H9 (cell line): Measurements from ENCODE around the gene PDLIM3. TPM values are rescaled to one million over a fixed set of nuclear protein-coding genes. Genes with fewer than 3 reads are reported as not detected.

Experiments used
- DNase-seq: peaks from one replicate; pipeline ENCODE4 v3.0.0-alpha.2; 2017
- H2AFZ ChIP-seq: one replicate; pipeline ENCODE4 v1.6.1; 2013; ENCODE audit warnings: mild to moderate bottlenecking, low read length, control low read depth, moderate library complexity
- H2AK5ac ChIP-seq: 2 replicates; pipeline ENCODE4 v1.6.1; 2013; ENCODE audit warnings: low read length, control low read depth, mixed read lengths; ENCODE audit not compliant: insufficient read length
- H2BK120ac ChIP-seq: one replicate; pipeline ENCODE4 v1.6.1; 2013; ENCODE audit warnings: low read depth, mild to moderate bottlenecking, low read length, control low read depth, inconsistent platforms; ENCODE audit not compliant: poor library complexity, severe bottlenecking
- H2BK12ac ChIP-seq: 2 replicates; pipeline ENCODE4 v1.6.1; 2013; ENCODE audit warnings: low read length, control low read depth, mixed read lengths, low read depth; ENCODE audit not compliant: insufficient read length
- H2BK15ac ChIP-seq: 2 replicates; pipeline ENCODE4 v1.6.1; 2013; ENCODE audit warnings: low read depth, low read length, control low read depth
- H2BK20ac ChIP-seq: one replicate; pipeline ENCODE4 v1.6.1; 2013; ENCODE audit warnings: low read depth, mild to moderate bottlenecking, low read length, control low read depth, inconsistent platforms; ENCODE audit not compliant: poor library complexity, severe bottlenecking
- H2BK5ac ChIP-seq: 2 replicates; pipeline ENCODE4 v1.6.1; 2013; ENCODE audit warnings: low read length, control low read depth, mixed read lengths; ENCODE audit not compliant: insufficient read length
- H3K14ac ChIP-seq: 2 replicates; pipeline ENCODE4 v1.6.1; 2013; ENCODE audit warnings: low read length, control low read depth; ENCODE audit not compliant: insufficient read depth
- H3K18ac ChIP-seq: 2 replicates; pipeline ENCODE4 v1.6.1; 2013; ENCODE audit warnings: low read depth, mild to moderate bottlenecking, mixed read lengths, low read length, control low read depth; ENCODE audit not compliant: insufficient read length
- H3K23ac ChIP-seq: 2 replicates; pipeline ENCODE4 v1.6.1; 2013; ENCODE audit warnings: low read length, control low read depth, mixed read lengths, low read depth; ENCODE audit not compliant: insufficient read length
- H3K23me2 ChIP-seq: 2 replicates; pipeline ENCODE4 v1.6.1; 2013; ENCODE audit warnings: low read depth, mild to moderate bottlenecking, mixed read lengths, low read length, control low read depth; ENCODE audit not compliant: insufficient read length, poor library complexity, severe bottlenecking
- H3K27ac ChIP-seq: 2 replicates; pipeline ENCODE4 v1.5.1; 2013; ENCODE audit warnings: low read length, control low read depth, mixed read lengths, low read depth; ENCODE audit not compliant: insufficient read length
- H3K27me3 ChIP-seq: 2 replicates; pipeline ENCODE4 v1.6.1; 2013; ENCODE audit warnings: low read length, control low read depth, inconsistent platforms; ENCODE audit not compliant: insufficient read depth
- H3K4ac ChIP-seq: 2 replicates; pipeline ENCODE4 v1.6.1; 2013; ENCODE audit warnings: low read depth, mild to moderate bottlenecking, control low read depth, inconsistent platforms, low read length, moderate library complexity
- H3K4me1 ChIP-seq: 2 replicates; pipeline ENCODE4 v1.6.1; 2013; ENCODE audit warnings: low read length, control low read depth, inconsistent platforms; ENCODE audit not compliant: insufficient read depth
- H3K4me2 ChIP-seq: 2 replicates; pipeline ENCODE4 v1.6.1; 2013; ENCODE audit warnings: low read length, control low read depth, mixed read lengths; ENCODE audit not compliant: insufficient read length, insufficient read depth
- H3K56ac ChIP-seq: 2 replicates; pipeline ENCODE4 v1.6.1; 2013; ENCODE audit warnings: low read depth, mild to moderate bottlenecking, mixed read lengths, low read length, control low read depth; ENCODE audit not compliant: insufficient read length
- H3K79me1 ChIP-seq: 2 replicates; pipeline ENCODE4 v1.6.1; 2013; ENCODE audit warnings: low read depth, mild to moderate bottlenecking, moderate library complexity, low read length, control low read depth, inconsistent platforms; ENCODE audit not compliant: insufficient read depth, poor library complexity, severe bottlenecking
- H3K79me2 ChIP-seq: 2 replicates; pipeline ENCODE4 v1.6.1; 2013; ENCODE audit warnings: low read length, control low read depth, inconsistent platforms; ENCODE audit not compliant: insufficient read depth
- H3K9ac ChIP-seq: 2 replicates; pipeline ENCODE4 v1.6.1; 2013; ENCODE audit warnings: low read length, control low read depth, mixed read lengths; ENCODE audit not compliant: insufficient read length; ENCODE audit errors: extremely low read depth
- H3K9me3 ChIP-seq: one replicate; pipeline ENCODE4 v1.6.1; 2013; ENCODE audit warnings: low read depth, low read length, inconsistent platforms; ENCODE audit not compliant: control insufficient read depth
- H3T11ph ChIP-seq: one replicate; pipeline ENCODE4 v1.6.1; 2013; ENCODE audit warnings: mild to moderate bottlenecking, low read length, control low read depth, inconsistent platforms
- H4K20me1 ChIP-seq: one replicate; pipeline ENCODE4 v1.6.1; 2013; ENCODE audit not compliant: control insufficient read depth, insufficient read length, insufficient read depth
- H4K5ac ChIP-seq: 2 replicates; pipeline ENCODE4 v1.6.1; 2013; ENCODE audit warnings: low read depth, mild to moderate bottlenecking, mixed read lengths, low read length, control low read depth; ENCODE audit not compliant: insufficient read length
- H4K8ac ChIP-seq: replicated peaks from 2 replicates; pipeline ENCODE4 v1.6.1; 2013; ENCODE audit warnings: low read length, control low read depth, mixed read lengths, low read depth; ENCODE audit not compliant: insufficient read length
- H4K91ac ChIP-seq: 2 replicates; pipeline ENCODE4 v1.6.1; 2013; ENCODE audit warnings: low read depth, mild to moderate bottlenecking, moderate library complexity, mixed read lengths, low read length, control low read depth; ENCODE audit not compliant: insufficient read length
- H3K27ac Mint-ChIP-seq, 3 experiments: 2 replicates in 2 of 3; 3 replicates in 1 of 3; pipeline ENCODE4 v1.8.0; 2020 to 2021; ENCODE audit warnings: mixed read lengths in 3 of 3, mild to moderate bottlenecking in 1 of 3, moderate library complexity in 1 of 3
- H3K27me3 Mint-ChIP-seq: 2 replicates; pipeline ENCODE4 v1.8.0; 2021; ENCODE audit warnings: low read depth, mild to moderate bottlenecking, moderate library complexity, mixed read lengths
- H3K36me3 Mint-ChIP-seq, 3 experiments: 2 replicates in 2 of 3; 3 replicates in 1 of 3; pipeline ENCODE4 v1.8.0; 2020 to 2021; ENCODE audit warnings: low read depth in 3 of 3, mixed read lengths in 3 of 3; ENCODE audit not compliant: insufficient read depth in 1 of 3
- H3K4me1 Mint-ChIP-seq, 2 experiments: 2 replicates each; pipeline ENCODE4 v1.8.0; 2020; ENCODE audit warnings: mixed read lengths in 2 of 2
- H3K4me3 Mint-ChIP-seq, 2 experiments: 2 replicates in 1 of 2; 3 replicates in 1 of 2; pipeline ENCODE4 v1.8.0; 2020 to 2021; ENCODE audit warnings: mild to moderate bottlenecking in 2 of 2, mixed read lengths in 2 of 2, moderate library complexity in 1 of 2
- H3K9me3 Mint-ChIP-seq, 2 experiments: 2 replicates in 1 of 2; 3 replicates in 1 of 2; pipeline ENCODE4 v1.8.0; 2020; ENCODE audit warnings: mild to moderate bottlenecking in 2 of 2, mixed read lengths in 2 of 2, moderate library complexity in 1 of 2
- WGBS: extraction: QIAGEN DNeasy Blood & Tissue Kit; methylation state at CpG from one replicate; pipeline ENCODE4 v1.1.7; 2013; ENCODE audit warnings: missing lambda C conversion rate, low lambda C conversion rate, mixed read lengths; ENCODE audit not compliant: insufficient read length; ENCODE audit errors: extremely low coverage; 5-methylcytosine and 5-hydroxymethylcytosine counted together
- total RNA-seq: library from RNA; stranded (reverse); gene quantifications from 2 replicates; pipeline ENCODE4 v1.2.1, GENCODE V29; 2021
- TF ChIP-seq, protein P1 (sequence below): fragments of 200-600 bp; sonication (generic); conservative IDR thresholded peaks from 3 replicates; pipeline ENCODE4 v1.8.0; 2021; ENCODE audit warnings: antibody characterized with exemption, mild to moderate bottlenecking

Gene PDLIM3
- total RNA-seq, 1 experiment from 2014 or later = 12.0 TPM

GRCh38 chr4:185467991-185468390, 67.3 kb downstream of the PDLIM3 start:
- no peak overlapping the region for H2BK120ac ChIP-seq
- no peak overlapping the region for H2BK5ac ChIP-seq
- no peak overlapping the region for H2BK15ac ChIP-seq
- no peak overlapping the region for H2AFZ ChIP-seq
- Mint-ChIP-seq H3K27ac (no peak overlapping the region), H3K4me1 (peaks cover 35 to 40% of the 10 kb centered on the region in 2 experiments), H3K4me3 (no peak overlapping the region), H3K36me3 (no peaks in the 10 kb centered on the region; a peak in 1 of 7 replicates), H3K9me3 (no peaks in the 10 kb centered on the region; a peak in 2 of 5 replicates), H3K27me3 (peaks cover 34% of the 10 kb centered on the region)
- no peak overlapping the region for H2AK5ac ChIP-seq
- no peaks in the 10 kb centered on the region; the same call in 1 of the 2 replicates for H3K27me3 ChIP-seq
- no peak overlapping the region for H3K23ac ChIP-seq
- no peak overlapping the region for H3T11ph ChIP-seq
- WGBS = no CpG with 5 or more reads among the region's 8 CpGs
- TF ChIP-seq, protein P1, sequence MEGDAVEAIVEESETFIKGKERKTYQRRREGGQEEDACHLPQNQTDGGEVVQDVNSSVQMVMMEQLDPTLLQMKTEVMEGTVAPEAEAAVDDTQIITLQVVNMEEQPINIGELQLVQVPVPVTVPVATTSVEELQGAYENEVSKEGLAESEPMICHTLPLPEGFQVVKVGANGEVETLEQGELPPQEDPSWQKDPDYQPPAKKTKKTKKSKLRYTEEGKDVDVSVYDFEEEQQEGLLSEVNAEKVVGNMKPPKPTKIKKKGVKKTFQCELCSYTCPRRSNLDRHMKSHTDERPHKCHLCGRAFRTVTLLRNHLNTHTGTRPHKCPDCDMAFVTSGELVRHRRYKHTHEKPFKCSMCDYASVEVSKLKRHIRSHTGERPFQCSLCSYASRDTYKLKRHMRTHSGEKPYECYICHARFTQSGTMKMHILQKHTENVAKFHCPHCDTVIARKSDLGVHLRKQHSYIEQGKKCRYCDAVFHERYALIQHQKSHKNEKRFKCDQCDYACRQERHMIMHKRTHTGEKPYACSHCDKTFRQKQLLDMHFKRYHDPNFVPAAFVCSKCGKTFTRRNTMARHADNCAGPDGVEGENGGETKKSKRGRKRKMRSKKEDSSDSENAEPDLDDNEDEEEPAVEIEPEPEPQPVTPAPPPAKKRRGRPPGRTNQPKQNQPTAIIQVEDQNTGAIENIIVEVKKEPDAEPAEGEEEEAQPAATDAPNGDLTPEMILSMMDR = no peak
- H3K23me2 ChIP-seq = peaks cover 12% of the 10 kb centered on the region
- no peak overlapping the region for H3K14ac ChIP-seq
- H3K18ac ChIP-seq = no peak overlapping the region
- H3K9me3 ChIP-seq = no peaks in the 10 kb centered on the region
- no peak overlapping the region for H3K27ac ChIP-seq
- no peak overlapping the region for H4K8ac ChIP-seq
- no peak for DNase-seq
- peak overlapping the region; percentile 26 for H3K9ac ChIP-seq
- H2BK20ac ChIP-seq = no peak overlapping the region
- no peak overlapping the region for H4K5ac ChIP-seq
- H3K79me2 ChIP-seq = no peaks in the 10 kb centered on the region
- no peaks in the 10 kb centered on the region; the same call in 1 of the 2 replicates for H3K4me1 ChIP-seq
- H3K4me2 ChIP-seq = no peak overlapping the region
- H3K56ac ChIP-seq = no peak overlapping the region
- H3K4ac ChIP-seq = no peak overlapping the region
- H4K91ac ChIP-seq = no peak overlapping the region
- no peaks in the 10 kb centered on the region for H3K79me1 ChIP-seq
- H2BK12ac ChIP-seq = no peak overlapping the region
- H4K20me1 ChIP-seq = no peaks in the 10 kb centered on the region
